Endothelial cell of umbilical vein (primary cell): ENCODE results near the gene TEX55. TPM values are rescaled to one million over a fixed set of nuclear protein-coding genes. Genes with fewer than 3 reads are reported as not detected.

Experiments used
- BruUV-seq: library from RNA; stranded (reverse); fragments of 400-500 nt; replicated peaks from 2 replicates; lab custom pipeline; 2021; lab: Mats Ljungman, UMichigan
- CTCF ChIA-PET: fragments of 300-600, 350-600 bp; sonication (Branson Sonifier 250); formaldehyde crosslinking; loops from one replicate; lab custom pipeline; 2021; ENCODE audit warnings: antibody characterized with exemption, inconsistent platforms; lab: Charles Lee
- POLR2A ChIA-PET: fragments of 300-600, 350-600 bp; sonication (Branson Sonifier 250); formaldehyde crosslinking; loops from one replicate; lab custom pipeline; 2021; ENCODE audit warnings: antibody characterized with exemption, inconsistent platforms; lab: Charles Lee
- DNase-seq: peaks from one replicate; pipeline ENCODE4 v3.0.0-alpha.2; 2011; ENCODE audit warnings: low read depth, low spot score
- FAIRE-seq: peaks from 2 replicates; lab custom pipeline; 2011; peaks lifted over from hg19 to GRCh38; lab: Jason Lieb, UNC
- H2AFZ ChIP-seq: 2 replicates; pipeline ENCODE4 v1.6.0; 2012; ENCODE audit warnings: low read depth, low read length, control low read depth, inconsistent platforms
- H3K27ac ChIP-seq: 2 replicates; pipeline ENCODE4 v1.5.1; 2011; ENCODE audit warnings: low read depth, mild to moderate bottlenecking, control low read depth, low read length, moderate library complexity; ENCODE audit not compliant: insufficient read depth
- H3K27me3 ChIP-seq, 2 experiments: 2 replicates each; pipeline versions ENCODE4 v1.6.0 to v1.6.1; 2011; ENCODE audit warnings: low read length in 2 of 2, mixed read lengths in 1 of 2; ENCODE audit not compliant: control insufficient read depth in 2 of 2, insufficient read depth in 2 of 2
- H3K36me3 ChIP-seq, 2 experiments: 2 replicates in 1 of 2; 3 replicates in 1 of 2; pipeline ENCODE4 v1.5.1; 2011; ENCODE audit warnings: low read length in 2 of 2, mild to moderate bottlenecking in 1 of 2, moderate library complexity in 1 of 2; ENCODE audit not compliant: control insufficient read depth in 2 of 2, insufficient read depth in 2 of 2; ENCODE audit errors: extremely low read depth in 1 of 2
- H3K4me1 ChIP-seq: 3 replicates; pipeline ENCODE4 v1.5.1; 2011; ENCODE audit warnings: mild to moderate bottlenecking, low read length; ENCODE audit not compliant: control insufficient read depth, insufficient read depth; ENCODE audit errors: extremely low read depth
- H3K4me2 ChIP-seq: 2 replicates; pipeline ENCODE4 v1.6.1; 2011; ENCODE audit warnings: low read length, control low read depth, mixed read lengths; ENCODE audit not compliant: insufficient read depth
- H3K4me3 ChIP-seq, 3 experiments: fragments of 200-600 bp in 1 of 3; sonication (generic), shearing (Covaris generic) in 1 of 3; replicated peaks in 1 of 3; 2 replicates each; pipeline ENCODE4 v1.5.1; 2011 to 2016; ENCODE audit warnings: control low read depth in 3 of 3, low read length in 3 of 3, mild to moderate bottlenecking in 2 of 3, inconsistent platforms in 1 of 3, low read depth in 1 of 3, moderate library complexity in 1 of 3; ENCODE audit not compliant: insufficient read depth in 1 of 3
- H3K79me2 ChIP-seq: 2 replicates; pipeline ENCODE4 v1.6.0; 2012; ENCODE audit warnings: low read length, inconsistent platforms; ENCODE audit not compliant: control insufficient read depth, insufficient read depth
- H3K9ac ChIP-seq: replicated peaks from 2 replicates; pipeline ENCODE3; 2011; ENCODE audit warnings: low read length, control low read depth; ENCODE audit not compliant: insufficient read depth; ENCODE audit errors: extremely low read depth
- H3K9me1 ChIP-seq: replicated peaks from 3 replicates; pipeline ENCODE4 v1.6.0; 2011; ENCODE audit warnings: mild to moderate bottlenecking, low read length; ENCODE audit not compliant: control insufficient read depth, insufficient read depth; ENCODE audit errors: extremely low read depth
- H3K9me3 ChIP-seq: replicated peaks from 2 replicates; pipeline ENCODE4 v1.5.1; 2012; ENCODE audit warnings: low read length, inconsistent platforms; ENCODE audit not compliant: control insufficient read depth, insufficient read depth
- H4K20me1 ChIP-seq: replicated peaks from 2 replicates; pipeline ENCODE3; 2011; ENCODE audit warnings: mild to moderate bottlenecking, low read length; ENCODE audit not compliant: control insufficient read depth, insufficient read depth; ENCODE audit errors: extremely low read depth
- EZH2 ChIP-seq: IDR thresholded peaks from 2 replicates; pipeline ENCODE4 v1.6.1; 2012; ENCODE audit warnings: borderline replicate concordance, low read depth, mild to moderate bottlenecking, moderate library complexity, low read length, inconsistent platforms; ENCODE audit not compliant: severe bottlenecking
- FOS ChIP-seq: IDR thresholded peaks from 2 replicates; pipeline ENCODE4 v1.6.1; 2011; ENCODE audit warnings: mild to moderate bottlenecking, low read length, moderate library complexity, borderline replicate concordance; ENCODE audit not compliant: insufficient read depth
- GATA2 ChIP-seq: IDR thresholded peaks from 2 replicates; pipeline ENCODE4 v1.7.0; 2011; ENCODE audit warnings: low read depth, mild to moderate bottlenecking, moderate library complexity, mixed read lengths, low read length; ENCODE audit not compliant: insufficient read length, insufficient read depth
- JUN ChIP-seq: IDR thresholded peaks from 2 replicates; pipeline ENCODE4 v1.6.1; 2011; ENCODE audit warnings: borderline replicate concordance, low read depth; ENCODE audit not compliant: insufficient read length, insufficient read depth
- MYC ChIP-seq: IDR thresholded peaks from one replicate; pipeline ENCODE4 v1.6.1; 2011; ENCODE audit warnings: mild to moderate bottlenecking, low read depth, low read length
- POLR2A ChIP-seq: IDR thresholded peaks from 2 replicates; pipeline ENCODE4 v1.6.1; 2012; ENCODE audit warnings: low read depth, mild to moderate bottlenecking, control low read depth, low read length
- POLR2AphosphoS5 ChIP-seq: IDR thresholded peaks from 2 replicates; pipeline ENCODE4 v1.6.1; 2012; ENCODE audit warnings: low read depth, mild to moderate bottlenecking, control low read depth, low read length, moderate library complexity; ENCODE audit not compliant: insufficient read depth
- dilution Hi-C: fragments of 300-500 bp; cut with MboI; formaldehyde crosslinking; loops from one replicate; pipeline ENCODE4 v1.15.0; 2019; ENCODE audit warnings: low sequenced_read_pairs; ENCODE audit not compliant: extremely low pct_ligation_motif_present
- intact Hi-C: fragments of 100-400 bp; cut with micrococcal nuclease; formaldehyde crosslinking; loops from one replicate; pipeline ENCODE4 v1.10.0; 2022
- polyA plus RNA-seq, 4 experiments: library from polyadenylated mRNA; depleted of rRNA in 3 of 4; stranded (reverse) in 3 of 4; unstranded in 1 of 4; fragments of >200 nt; gene quantifications; 2 replicates each; pipeline versions ENCODE4 v1.2.1 to v1.2.3, GENCODE V29; 2011 to 2012; ENCODE audit warnings: missing spikeins in 1 of 4
- total RNA-seq: library from RNA; stranded (reverse); gene quantifications from 2 replicates; pipeline ENCODE4 v1.2.3, GENCODE V29; 2021
- TF ChIP-seq, protein P1 (sequence below), 2 donors: IDR thresholded peaks; 1 replicate in 1 of 2; 2 replicates in 1 of 2; pipeline ENCODE4 v1.5.1; 2011; ENCODE audit warnings: low read length in 2 of 2, mild to moderate bottlenecking in 2 of 2, moderate library complexity in 2 of 2, control low read depth in 1 of 2, inconsistent platforms in 1 of 2, low read depth in 1 of 2; ENCODE audit not compliant: insufficient read depth in 1 of 2; ENCODE audit errors: extremely low read depth in 1 of 2
- TF ChIP-seq, protein P2 (sequence below): IDR thresholded peaks from 2 replicates; pipeline ENCODE4 v1.6.1; 2011; ENCODE audit not compliant: insufficient read depth, insufficient read length

TEX55 gene
- total and polyA plus RNA-seq, 2 donors (not counting 3 experiments of a cell fraction or from before 2014, with no cell fraction given): not detected

DNA sequence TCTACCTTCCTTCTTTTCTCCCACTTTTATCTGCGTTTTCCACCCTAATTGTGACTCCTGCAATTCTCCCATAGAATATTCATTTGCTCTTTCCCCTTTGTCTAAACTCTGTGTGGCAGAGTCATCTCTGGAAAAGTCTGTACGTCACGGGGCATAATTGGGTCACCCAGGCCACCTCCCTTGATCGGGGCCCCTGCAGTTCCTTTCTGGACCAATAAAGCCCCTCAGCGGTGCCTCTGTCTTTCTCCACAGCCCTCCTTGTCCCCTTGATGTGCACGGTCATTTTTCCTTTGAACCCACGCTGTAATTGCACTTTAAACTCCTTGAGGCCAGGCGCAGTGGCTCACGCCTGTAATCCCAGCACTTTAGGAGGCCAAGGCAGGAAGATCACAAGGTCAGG lies 38.1 kb downstream of the TEX55 start:
- Histone ChIP-seq H4K20me1 (no peaks in the 10 kb centered on the region), H3K4me2 (no peak overlapping the region), H3K4me1 (no peaks in the 10 kb centered on the region), H3K9ac (no peak overlapping the region), H2AFZ (no peak overlapping the region), H3K36me3 (no peaks in the 10 kb centered on the region), H3K4me3 (no peak overlapping the region), H3K27me3 (peaks cover 0 to 5% of the 10 kb centered on the region in 2 experiments), H3K27ac (no peak overlapping the region), H3K79me2 (no peaks in the 10 kb centered on the region), H3K9me3 (no peaks in the 10 kb centered on the region), H3K9me1 (no peaks in the 10 kb centered on the region)
- intact Hi-C loops: no loop called here
- CTCF ChIA-PET: no interaction called here
- dilution Hi-C loops: no loop called here
- DNase-seq (no peak), FAIRE-seq (no peak)
- POLR2A ChIA-PET: no interaction called here
- TF ChIP-seq EZH2 (no peak), JUN (no peak), FOS (no peak), MYC (no peak), POLR2A (no peak), POLR2AphosphoS5 (no peak), GATA2 (no peak)
- TF ChIP-seq, protein P1, sequence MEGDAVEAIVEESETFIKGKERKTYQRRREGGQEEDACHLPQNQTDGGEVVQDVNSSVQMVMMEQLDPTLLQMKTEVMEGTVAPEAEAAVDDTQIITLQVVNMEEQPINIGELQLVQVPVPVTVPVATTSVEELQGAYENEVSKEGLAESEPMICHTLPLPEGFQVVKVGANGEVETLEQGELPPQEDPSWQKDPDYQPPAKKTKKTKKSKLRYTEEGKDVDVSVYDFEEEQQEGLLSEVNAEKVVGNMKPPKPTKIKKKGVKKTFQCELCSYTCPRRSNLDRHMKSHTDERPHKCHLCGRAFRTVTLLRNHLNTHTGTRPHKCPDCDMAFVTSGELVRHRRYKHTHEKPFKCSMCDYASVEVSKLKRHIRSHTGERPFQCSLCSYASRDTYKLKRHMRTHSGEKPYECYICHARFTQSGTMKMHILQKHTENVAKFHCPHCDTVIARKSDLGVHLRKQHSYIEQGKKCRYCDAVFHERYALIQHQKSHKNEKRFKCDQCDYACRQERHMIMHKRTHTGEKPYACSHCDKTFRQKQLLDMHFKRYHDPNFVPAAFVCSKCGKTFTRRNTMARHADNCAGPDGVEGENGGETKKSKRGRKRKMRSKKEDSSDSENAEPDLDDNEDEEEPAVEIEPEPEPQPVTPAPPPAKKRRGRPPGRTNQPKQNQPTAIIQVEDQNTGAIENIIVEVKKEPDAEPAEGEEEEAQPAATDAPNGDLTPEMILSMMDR (IDR thresholded peaks at IDR 0.05; ENCODE audit: extremely low read depth in 1 of 2, insufficient read depth in 1 of 2, low read depth in 1 of 2, low read length in 2 of 2): no peak
- TF ChIP-seq, protein P2, sequence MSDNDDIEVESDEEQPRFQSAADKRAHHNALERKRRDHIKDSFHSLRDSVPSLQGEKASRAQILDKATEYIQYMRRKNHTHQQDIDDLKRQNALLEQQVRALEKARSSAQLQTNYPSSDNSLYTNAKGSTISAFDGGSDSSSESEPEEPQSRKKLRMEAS: no peak
- no TSS peak for BruUV-seq
